ENCODE measurements around the gene STX11.

STX11 gene

DNA sequence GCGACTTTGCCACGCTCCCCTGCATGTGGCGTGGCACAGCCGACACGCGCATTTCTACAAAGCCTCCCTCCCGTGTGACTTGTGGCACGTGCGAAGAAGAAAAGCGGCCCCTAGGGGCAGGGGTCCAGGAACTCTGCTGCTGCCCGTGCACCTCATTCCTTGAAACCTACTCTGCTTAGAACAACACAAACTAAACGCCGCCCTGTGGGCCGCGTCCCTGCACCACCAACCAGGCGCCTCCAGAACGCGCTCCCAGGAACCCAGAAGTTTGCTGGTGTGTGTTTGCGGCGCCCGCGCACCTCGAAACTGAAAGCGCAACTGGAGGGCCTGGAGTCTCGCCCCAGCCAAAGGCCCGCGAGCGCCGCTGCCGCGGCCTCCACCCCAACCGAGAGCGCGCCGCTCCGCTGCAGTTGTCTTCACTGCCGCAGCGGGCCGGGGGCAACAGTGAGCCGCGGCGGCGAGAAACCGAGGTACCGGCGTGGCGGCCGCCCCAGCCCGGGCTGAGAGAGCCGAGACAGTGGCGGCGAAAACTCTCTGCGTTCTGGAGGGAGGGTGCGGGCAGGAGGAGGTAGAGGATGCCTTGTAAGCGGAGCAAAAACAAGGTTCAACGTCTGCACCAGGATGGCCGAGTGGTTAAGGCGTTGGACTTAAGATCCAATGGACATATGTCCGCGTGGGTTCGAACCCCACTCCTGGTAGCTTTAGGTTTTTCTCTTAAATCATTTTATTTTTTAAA lies 65.8 kb downstream of the STX11 start:
- peak; percentile 95 for DNase-seq

DNA sequence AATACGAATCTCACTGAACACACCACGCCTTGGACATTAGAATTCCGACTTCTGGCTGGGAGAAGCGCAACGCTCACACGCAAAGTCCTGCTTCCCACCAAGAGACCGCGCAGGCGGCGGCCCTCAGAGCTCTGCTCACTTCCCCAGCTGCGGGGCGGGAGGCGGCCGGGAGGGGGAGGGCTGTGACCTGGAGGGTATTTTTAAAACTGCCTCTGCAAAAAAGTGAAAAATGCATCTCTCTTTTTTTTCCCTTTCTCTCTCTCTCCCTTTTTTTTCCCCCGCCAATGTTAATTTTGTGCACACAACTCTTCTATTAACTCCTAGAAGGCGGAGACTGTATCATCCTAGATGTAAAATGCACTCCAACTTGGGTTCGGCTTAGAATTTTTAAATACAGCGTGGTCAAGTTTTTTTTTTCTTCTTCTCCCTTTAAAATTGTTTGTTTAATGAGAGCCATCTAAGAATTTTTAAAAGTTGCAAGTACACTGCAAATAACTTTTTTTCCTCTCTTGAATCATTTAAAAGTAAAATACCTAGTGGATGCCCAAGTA lies 66.4 kb downstream of the STX11 start:
- DNase-seq, result no peak

DNA sequence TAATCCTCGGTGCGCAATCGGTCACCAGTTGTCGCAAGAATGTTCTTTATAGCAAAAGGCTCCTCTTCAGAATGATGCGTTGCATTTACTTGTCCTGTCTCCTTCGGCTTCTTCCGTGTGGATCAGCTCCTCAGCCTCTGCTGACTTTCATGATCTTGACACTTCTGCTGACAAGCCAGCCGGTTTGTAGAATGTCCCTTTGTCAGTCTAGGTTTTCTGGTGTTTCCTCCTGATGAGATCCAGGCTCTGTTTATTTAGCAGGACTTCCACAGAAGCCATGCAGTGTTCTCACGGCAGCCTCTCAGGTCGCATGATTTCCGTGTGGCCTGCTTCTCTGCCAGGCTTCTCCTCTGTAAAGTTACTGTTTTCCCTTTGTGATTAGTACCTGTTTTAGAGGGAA lies 66.9 kb downstream of the STX11 start:
- no peak for DNase-seq

DNA sequence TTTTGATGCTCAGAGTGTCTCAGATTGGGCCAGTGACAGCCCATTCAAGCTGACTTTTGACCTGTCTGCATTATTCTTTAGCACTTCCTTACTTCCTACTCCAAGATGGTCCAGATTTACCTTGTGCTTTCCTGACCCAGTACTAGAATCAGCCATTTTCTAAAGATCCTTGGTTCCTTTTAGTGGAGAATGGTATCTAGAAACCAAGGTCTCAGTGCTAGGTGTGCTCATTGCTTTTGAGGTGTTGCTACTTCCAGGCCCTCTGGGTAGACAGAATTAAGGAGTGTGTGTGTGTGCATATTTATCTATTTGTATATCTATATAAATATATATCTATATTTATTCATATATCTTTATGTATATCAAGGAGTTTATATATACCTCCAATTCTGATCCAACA lies 67.5 kb downstream of the STX11 start:
- no peak for DNase-seq

DNA sequence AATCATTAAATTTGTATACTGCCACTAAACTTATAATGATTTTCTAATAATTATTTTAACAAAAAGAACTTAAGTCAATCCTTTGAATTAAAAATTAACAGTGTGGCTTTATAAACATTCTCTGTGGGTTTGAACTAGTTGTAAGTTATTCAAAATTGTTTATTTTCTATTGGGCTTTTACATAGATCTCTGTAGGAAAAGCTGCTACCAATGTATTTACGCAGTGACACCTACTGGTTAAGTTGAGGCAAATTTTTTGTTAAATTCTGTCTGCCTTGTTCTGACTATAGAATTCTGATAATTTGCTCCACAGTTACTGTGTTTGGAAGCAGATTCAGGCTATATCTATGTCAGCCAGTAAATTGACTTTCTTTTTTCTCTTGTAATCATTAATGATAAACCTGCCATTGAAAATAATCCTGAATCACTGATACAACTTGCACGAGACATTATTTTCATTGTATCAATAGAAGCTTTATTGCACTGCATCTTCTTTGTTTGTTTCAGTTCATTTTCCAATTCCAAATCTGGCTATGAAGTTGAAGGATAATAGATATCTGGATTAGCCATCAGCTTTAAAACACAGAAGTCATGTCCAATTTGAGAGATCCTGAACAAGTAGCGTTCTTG lies 68.9 kb downstream of the STX11 start:
- DNase-seq, result peak; percentile 18

DNA sequence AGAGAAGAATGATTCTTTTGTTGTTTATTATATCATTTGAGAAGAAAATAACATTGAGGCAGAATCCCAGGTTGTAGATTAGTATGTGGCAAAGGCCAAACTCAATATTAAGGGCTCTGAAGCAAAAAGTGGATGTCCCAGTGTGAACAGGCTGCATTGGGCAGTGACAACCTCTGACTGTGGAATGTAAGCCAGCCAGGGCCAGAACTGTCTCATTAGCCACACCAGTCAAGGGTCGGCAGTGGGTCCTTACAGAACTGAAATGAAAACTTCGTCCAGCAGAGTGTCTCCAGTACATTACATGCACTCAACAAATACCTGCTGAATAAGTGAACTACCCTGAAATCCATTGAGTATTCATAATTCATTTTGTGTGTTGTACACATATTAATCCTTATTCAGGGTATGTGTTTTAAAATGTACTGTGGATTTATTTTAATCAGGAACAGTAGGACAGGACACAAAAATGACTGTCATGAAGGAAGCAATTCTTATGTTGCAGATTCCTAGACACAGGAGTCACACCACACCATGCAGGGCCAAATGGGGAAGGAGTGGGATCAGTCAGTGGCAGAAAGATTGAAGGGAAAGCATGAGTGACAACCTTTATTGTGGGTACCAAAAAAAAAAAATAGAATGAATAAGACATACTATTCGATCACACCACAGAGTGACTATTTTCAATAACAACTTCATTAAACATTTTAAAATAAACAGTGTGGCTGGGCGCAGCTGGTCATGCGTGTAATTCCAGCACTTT lies 69.9 kb downstream of the STX11 start:
- no peak for DNase-seq

DNA sequence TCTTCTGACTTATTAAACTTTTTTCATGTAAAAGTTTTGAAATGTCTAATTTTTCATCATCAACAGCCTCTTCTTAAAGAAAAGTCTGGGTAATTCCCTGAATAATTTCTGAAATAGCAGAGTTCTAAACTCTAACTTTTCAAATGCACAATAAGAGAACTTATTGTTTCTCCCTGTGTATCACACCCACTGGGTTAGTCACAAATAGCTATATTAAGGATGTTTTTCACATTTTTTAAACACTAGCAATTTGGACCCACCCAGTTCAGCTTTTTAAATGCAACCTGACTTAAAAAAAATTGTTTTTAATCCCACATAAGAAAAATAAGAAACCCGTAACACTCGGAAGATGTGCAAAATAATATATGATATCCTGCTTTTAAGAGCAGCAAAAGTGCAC lies 73.4 kb downstream of the STX11 start:
- no peak for DNase-seq

DNA sequence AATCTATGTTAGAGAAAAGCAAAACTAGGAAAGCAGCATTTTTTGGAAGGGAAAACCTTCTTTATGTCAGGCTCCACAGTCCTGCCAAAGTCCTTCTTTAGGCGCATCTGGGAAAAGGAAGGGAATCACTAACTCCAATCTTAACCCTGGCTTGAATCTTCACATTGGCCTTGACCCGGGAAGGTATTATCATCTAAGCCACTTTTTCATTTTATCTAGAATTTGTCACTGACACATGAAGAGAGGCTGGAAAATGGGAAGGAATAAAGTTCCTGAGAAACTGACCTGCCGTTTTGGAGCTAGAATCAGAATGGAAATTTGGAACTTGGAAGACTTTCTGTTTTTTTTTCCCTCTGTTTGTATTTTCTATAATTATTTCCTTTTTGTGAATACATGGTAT lies 81.4 kb downstream of the STX11 start:
- DNase-seq, result no peak

DNA sequence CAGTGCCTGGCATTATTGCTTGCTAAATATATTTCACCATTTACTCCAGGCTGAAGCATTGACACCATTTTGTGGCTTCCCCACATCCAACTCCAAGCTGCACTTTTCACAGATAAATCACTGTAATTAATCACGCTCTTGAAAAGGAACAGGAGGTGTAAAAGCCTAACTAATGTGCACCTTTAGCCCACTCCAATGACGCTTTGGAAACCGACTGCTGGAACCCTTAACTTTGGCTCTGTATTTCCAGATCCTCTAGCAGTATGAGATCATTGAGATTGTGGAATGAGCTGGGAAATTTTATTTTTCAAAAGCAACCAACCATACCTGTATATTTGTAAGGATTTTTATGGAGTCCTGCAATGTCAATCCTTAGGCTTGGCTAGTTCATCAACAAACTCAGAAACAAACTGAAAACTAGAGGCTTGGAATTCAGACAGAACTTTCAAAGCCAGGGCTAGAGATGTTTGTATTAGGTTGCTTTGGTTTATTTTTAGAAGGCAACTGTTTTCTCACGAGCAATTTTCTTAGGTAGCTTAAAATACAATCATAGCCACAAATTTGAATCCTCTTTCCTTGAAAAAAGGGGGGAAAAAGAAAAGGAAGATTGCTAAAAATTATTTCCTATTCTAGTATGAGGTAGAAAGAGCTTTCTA lies 82.0 kb downstream of the STX11 start:
- DNase-seq, result no peak

DNA sequence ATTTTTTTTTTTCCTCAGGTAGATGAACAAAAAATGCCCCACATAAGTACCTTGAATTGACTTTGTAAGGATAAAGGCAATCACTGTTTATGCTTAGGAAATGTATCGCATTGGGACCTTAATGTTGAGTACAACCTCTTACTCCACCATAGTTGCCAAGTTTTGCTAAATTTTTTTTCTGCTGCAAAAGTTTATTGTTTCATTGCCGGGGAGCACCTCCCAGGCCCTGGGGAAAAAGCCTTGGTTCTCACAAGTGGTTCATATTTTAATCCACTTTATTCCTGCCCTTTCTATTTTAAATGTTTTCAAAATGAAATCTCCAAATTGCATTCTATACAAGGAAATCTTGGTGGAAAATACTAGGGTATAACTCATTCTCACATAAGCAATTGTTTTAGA lies 82.5 kb downstream of the STX11 start:
- DNase-seq, result no peak

DNA sequence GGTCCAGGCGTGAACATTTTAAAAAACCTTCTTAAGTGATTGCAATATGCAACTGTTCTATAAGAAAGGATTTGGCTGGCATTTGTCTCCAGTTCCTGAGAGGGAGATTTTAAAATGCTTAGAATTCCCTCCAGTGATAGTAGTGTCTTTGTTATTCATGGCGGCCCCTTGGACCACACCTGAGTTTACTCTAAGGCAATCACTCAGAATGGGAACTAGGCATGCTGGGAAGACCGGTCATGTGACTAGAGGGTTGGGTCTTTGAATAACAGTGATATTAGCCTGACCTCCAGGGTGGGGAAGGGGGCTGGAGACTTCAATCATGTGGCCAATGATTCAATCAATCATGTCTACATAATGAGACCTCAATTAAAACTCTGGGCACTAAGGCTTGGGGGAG lies 84.1 kb downstream of the STX11 start:
- DNase-seq, result no peak

DNA sequence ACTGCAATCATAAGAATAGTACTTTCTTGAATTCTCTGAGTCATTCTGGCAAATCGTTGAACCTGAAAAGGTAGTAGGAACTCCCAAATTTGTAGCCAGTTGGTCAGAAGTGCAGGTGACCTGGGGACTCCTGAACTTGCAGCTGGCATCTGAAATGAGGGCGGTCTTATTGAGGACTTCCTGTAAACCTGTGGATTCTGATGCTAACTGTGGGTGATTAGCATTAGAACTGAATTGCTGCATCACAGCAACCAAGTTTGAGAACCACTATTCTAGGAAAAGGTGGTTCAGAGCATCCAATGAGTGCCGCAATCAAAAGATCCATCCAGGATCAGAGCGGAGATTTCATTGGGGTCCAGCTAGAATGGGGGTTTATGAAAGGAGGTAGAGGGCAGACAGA lies 84.6 kb downstream of the STX11 start:
- no peak for DNase-seq
